ENCODE results near the gene TEX22.

DNA sequence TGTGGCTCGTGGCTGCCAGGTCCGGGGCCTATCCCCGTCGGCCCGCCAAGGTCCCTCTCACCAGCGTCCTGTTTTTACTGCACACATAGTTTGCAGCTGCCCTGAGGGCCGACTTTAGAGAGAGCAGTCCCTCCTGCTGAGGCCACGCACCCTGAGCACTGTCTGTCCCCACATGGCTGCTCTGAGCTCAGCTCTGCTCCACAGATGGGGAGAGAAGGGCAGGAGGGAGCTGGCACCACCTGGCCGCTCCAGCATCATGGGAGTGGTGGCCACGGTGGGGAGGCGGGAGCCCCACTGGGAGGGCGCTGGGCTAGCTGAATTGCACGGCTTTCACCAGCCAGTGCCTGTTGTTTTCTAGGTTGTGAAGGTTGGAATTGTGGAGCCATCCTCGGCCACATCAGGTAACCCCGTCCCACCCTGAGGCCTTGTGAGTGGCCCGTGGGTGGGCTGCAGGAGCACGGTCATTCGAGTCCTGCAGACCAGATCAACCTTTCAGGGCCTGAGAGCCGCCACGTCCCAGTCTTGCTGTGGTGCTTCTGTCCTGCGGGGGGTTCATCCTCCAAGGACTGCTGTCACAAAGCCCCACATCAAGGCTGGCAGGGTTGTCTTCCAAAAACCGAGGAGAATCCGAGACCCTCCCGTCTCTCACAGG is 7.4 kb upstream of the TEX22 start:
- TF ChIP-seq CTCF (IDR thresholded peaks at IDR 0.05) = no peak
- TF ChIP-seq POLR2A (IDR thresholded peaks at IDR 0.05) = no peak

Data from Peyer's patch (tissue), 4 donors.